WTC11 (cell line): ENCODE data around the gene E2F4. TPM values are rescaled to one million over a fixed set of nuclear protein-coding genes. Genes with fewer than 3 reads are reported as not detected.

Experiments used
- ATAC-seq: fragments of 200-7000 bp; cut with Tn5 transposase; 2 replicates; pipeline ENCODE4 v1.10.0; 2021; ENCODE audit warnings: mild to moderate bottlenecking, moderate library complexity
- CTCF ChIA-PET: fragments of 300-600 bp; sonication (Branson Sonifier 250); formaldehyde crosslinking; loops from one replicate; lab custom pipeline; 2021; ENCODE audit warnings: antibody characterized with exemption; lab: Charles Lee
- POLR2A ChIA-PET: fragments of 350-600 bp; sonication (Branson Sonifier 250); formaldehyde crosslinking; loops from one replicate; lab custom pipeline; 2021; ENCODE audit warnings: antibody characterized with exemption; lab: Charles Lee
- DNase-seq: peaks from one replicate; pipeline ENCODE4 v3.0.0; 2021; ENCODE audit warnings: low spot score
- H3K27ac Mint-ChIP-seq: 2 replicates; pipeline ENCODE4 v1.8.0; 2021; ENCODE audit warnings: mixed read lengths
- H3K27me3 Mint-ChIP-seq: 2 replicates; pipeline ENCODE4 v1.8.0; 2021; ENCODE audit warnings: low read depth, mild to moderate bottlenecking, moderate library complexity, mixed read lengths
- H3K36me3 Mint-ChIP-seq: 2 replicates; pipeline ENCODE4 v1.8.0; 2021; ENCODE audit warnings: mixed read lengths
- H3K4me1 Mint-ChIP-seq: 2 replicates; pipeline ENCODE4 v1.8.0; 2022; ENCODE audit warnings: mixed read lengths
- H3K4me3 Mint-ChIP-seq: 2 replicates; pipeline ENCODE4 v1.8.0; 2021; ENCODE audit warnings: mild to moderate bottlenecking, moderate library complexity, mixed read lengths
- H3K9me3 Mint-ChIP-seq: 2 replicates; pipeline ENCODE4 v1.8.0; 2021; ENCODE audit warnings: mixed read lengths
- ATF2 ChIP-seq: sonication (generic); formaldehyde crosslinking; IDR thresholded peaks from 2 replicates; pipeline ENCODE4 v1.8.1; 2022; ENCODE audit warnings: low read depth, missing genetic modification reagents, borderline replicate concordance
- CREM ChIP-seq: sonication (generic); formaldehyde crosslinking; IDR thresholded peaks from 2 replicates; pipeline ENCODE4 v1.8.1; 2022; ENCODE audit warnings: mild to moderate bottlenecking, missing genetic modification reagents, moderate library complexity
- E2F1 ChIP-seq: sonication (generic); formaldehyde crosslinking; IDR thresholded peaks from 2 replicates; pipeline ENCODE4 v1.8.0; 2022; ENCODE audit warnings: mild to moderate bottlenecking, missing genetic modification reagents
- ETV6 ChIP-seq: sonication (generic); formaldehyde crosslinking; IDR thresholded peaks from 2 replicates; pipeline ENCODE4 v1.8.1; 2022; ENCODE audit warnings: mild to moderate bottlenecking, missing genetic modification reagents
- IRF2 ChIP-seq: sonication (generic); formaldehyde crosslinking; IDR thresholded peaks from 2 replicates; pipeline ENCODE4 v1.8.0; 2022; ENCODE audit warnings: low read depth, missing genetic modification reagents, borderline replicate concordance
- MLX ChIP-seq: sonication (generic); formaldehyde crosslinking; IDR thresholded peaks from 2 replicates; pipeline ENCODE4 v1.8.1; 2023; ENCODE audit warnings: mild to moderate bottlenecking, missing genetic modification reagents, moderate library complexity
- NFE2L1 ChIP-seq: sonication (generic); formaldehyde crosslinking; IDR thresholded peaks from 2 replicates; pipeline ENCODE4 v1.8.1; 2023; ENCODE audit warnings: missing genetic modification reagents
- NR1H2 ChIP-seq: sonication (generic); formaldehyde crosslinking; IDR thresholded peaks from 2 replicates; pipeline ENCODE4 v1.9.0; 2021; ENCODE audit warnings: mild to moderate bottlenecking, moderate library complexity, missing genetic modification reagents
- NR3C1 ChIP-seq: sonication (generic); formaldehyde crosslinking; conservative IDR thresholded peaks from 2 replicates; pipeline ENCODE4 v1.8.1; 2023; ENCODE audit warnings: low read depth, mild to moderate bottlenecking, missing genetic modification reagents
- TP53 ChIP-seq: sonication (generic); formaldehyde crosslinking; IDR thresholded peaks from 2 replicates; pipeline ENCODE4 v1.8.1; 2023; ENCODE audit warnings: mild to moderate bottlenecking, missing genetic modification reagents
- ZMAT4 ChIP-seq: fragments of 250-450 bp; sonication (Bioruptor Pico); IDR thresholded peaks from 2 replicates; pipeline ENCODE4 v1.9.0; 2021; ENCODE audit warnings: mild to moderate bottlenecking
- ZNF138 ChIP-seq: sonication (generic); formaldehyde crosslinking; conservative IDR thresholded peaks from 2 replicates; pipeline ENCODE4 v1.8.1; 2022; ENCODE audit warnings: mild to moderate bottlenecking, moderate library complexity, missing genetic modification reagents
- ZNF219 ChIP-seq: sonication (generic); formaldehyde crosslinking; IDR thresholded peaks from 2 replicates; pipeline ENCODE4 v1.8.0; 2023; ENCODE audit warnings: missing genetic modification reagents, mild to moderate bottlenecking, borderline replicate concordance
- ZNF423 ChIP-seq: fragments of 250-450 bp; sonication (Bioruptor Pico); IDR thresholded peaks from 2 replicates; pipeline ENCODE4 v2.1.2; 2022; ENCODE audit warnings: mild to moderate bottlenecking, moderate library complexity
- total RNA-seq: library from RNA; stranded (reverse); gene quantifications from 3 replicates; pipeline ENCODE4 v1.2.3, GENCODE V29; 2021
- TF ChIP-seq, protein P1 (sequence below): sonication (generic); formaldehyde crosslinking; IDR thresholded peaks from 2 replicates; pipeline ENCODE4 v1.8.0; 2022; ENCODE audit warnings: mild to moderate bottlenecking, missing genetic modification reagents
- TF ChIP-seq, protein P2 (sequence below): sonication (generic); formaldehyde crosslinking; IDR thresholded peaks from 2 replicates; pipeline ENCODE4 v1.8.1; 2023; ENCODE audit warnings: mild to moderate bottlenecking, missing genetic modification reagents, borderline replicate concordance
- TF ChIP-seq, protein P3 (sequence below): fragments of 250-450 bp; sonication (Bioruptor Pico); IDR thresholded peaks from 2 replicates; pipeline ENCODE4 v1.9.0; 2021; ENCODE audit warnings: mild to moderate bottlenecking
- TF ChIP-seq, protein P4 (sequence below): sonication (generic); formaldehyde crosslinking; IDR thresholded peaks from 2 replicates; pipeline ENCODE4 v1.8.1; 2022; ENCODE audit warnings: mild to moderate bottlenecking, missing genetic modification reagents, moderate library complexity, borderline replicate concordance
- TF ChIP-seq, protein P5 (sequence below): sonication (generic); formaldehyde crosslinking; IDR thresholded peaks from 2 replicates; pipeline ENCODE4 v1.8.1; 2023; ENCODE audit warnings: mild to moderate bottlenecking, moderate library complexity, missing genetic modification reagents
- TF ChIP-seq, protein P6 (sequence below): sonication (generic); formaldehyde crosslinking; IDR thresholded peaks from 2 replicates; pipeline ENCODE4 v1.8.1; 2022; ENCODE audit warnings: mild to moderate bottlenecking, moderate library complexity, missing genetic modification reagents

The E2F4 gene
- total RNA-seq, 1 experiment from 2014 or later: 85.0 TPM

- POLR2A ChIA-PET: interaction anchor here (1.2 to 2.1 kb wide), 5 partner anchors 10 to 34 kb away, joined by 3 to 8 read pairs (median 6); partner anchors contain the start of genes B3GNT9 and NOL3
- no peak overlapping the region for H3K27ac Mint-ChIP-seq
- no peaks in the 10 kb centered on the region for H3K9me3 Mint-ChIP-seq
- TF ChIP-seq CREM (CRISPR knock-in tag) (0 out of 2 replicates have a peak, but pooled peaks have one; percentile 62), ZNF423 (CRISPR knock-in tag) (no peak), ZNF138 (CRISPR knock-in tag) (no peak), ZMAT4 (CRISPR knock-in tag) (no peak), NFE2L1 (CRISPR knock-in tag) (peak; percentile 42; the same call in 1 of the 2 replicates), NR1H2 (CRISPR knock-in tag) (no peak), E2F1 (CRISPR knock-in tag) (no peak; the same call in 1 of the 2 replicates), ETV6 (peak; percentile 85), ATF2 (CRISPR knock-in tag) (0 out of 2 replicates have a peak, but pooled peaks have one; percentile 28), TP53 (no peak), ZNF219 (peak; percentile 58; the same call in 1 of the 2 replicates), MLX (0 out of 2 replicates have a peak, but pooled peaks have one; percentile 39), IRF2 (0 out of 2 replicates have a peak, but pooled peaks have one; percentile 57), NR3C1 (no peak)
- TF ChIP-seq, protein P1, sequence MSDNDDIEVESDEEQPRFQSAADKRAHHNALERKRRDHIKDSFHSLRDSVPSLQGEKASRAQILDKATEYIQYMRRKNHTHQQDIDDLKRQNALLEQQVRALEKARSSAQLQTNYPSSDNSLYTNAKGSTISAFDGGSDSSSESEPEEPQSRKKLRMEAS: peak; percentile 86
- TF ChIP-seq, protein P2, sequence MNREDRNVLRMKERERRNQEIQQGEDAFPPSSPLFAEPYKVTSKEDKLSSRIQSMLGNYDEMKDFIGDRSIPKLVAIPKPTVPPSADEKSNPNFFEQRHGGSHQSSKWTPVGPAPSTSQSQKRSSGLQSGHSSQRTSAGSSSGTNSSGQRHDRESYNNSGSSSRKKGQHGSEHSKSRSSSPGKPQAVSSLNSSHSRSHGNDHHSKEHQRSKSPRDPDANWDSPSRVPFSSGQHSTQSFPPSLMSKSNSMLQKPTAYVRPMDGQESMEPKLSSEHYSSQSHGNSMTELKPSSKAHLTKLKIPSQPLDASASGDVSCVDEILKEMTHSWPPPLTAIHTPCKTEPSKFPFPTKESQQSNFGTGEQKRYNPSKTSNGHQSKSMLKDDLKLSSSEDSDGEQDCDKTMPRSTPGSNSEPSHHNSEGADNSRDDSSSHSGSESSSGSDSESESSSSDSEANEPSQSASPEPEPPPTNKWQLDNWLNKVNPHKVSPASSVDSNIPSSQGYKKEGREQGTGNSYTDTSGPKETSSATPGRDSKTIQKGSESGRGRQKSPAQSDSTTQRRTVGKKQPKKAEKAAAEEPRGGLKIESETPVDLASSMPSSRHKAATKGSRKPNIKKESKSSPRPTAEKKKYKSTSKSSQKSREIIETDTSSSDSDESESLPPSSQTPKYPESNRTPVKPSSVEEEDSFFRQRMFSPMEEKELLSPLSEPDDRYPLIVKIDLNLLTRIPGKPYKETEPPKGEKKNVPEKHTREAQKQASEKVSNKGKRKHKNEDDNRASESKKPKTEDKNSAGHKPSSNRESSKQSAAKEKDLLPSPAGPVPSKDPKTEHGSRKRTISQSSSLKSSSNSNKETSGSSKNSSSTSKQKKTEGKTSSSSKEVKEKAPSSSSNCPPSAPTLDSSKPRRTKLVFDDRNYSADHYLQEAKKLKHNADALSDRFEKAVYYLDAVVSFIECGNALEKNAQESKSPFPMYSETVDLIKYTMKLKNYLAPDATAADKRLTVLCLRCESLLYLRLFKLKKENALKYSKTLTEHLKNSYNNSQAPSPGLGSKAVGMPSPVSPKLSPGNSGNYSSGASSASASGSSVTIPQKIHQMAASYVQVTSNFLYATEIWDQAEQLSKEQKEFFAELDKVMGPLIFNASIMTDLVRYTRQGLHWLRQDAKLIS: no peak
- TF ChIP-seq, protein P3, sequence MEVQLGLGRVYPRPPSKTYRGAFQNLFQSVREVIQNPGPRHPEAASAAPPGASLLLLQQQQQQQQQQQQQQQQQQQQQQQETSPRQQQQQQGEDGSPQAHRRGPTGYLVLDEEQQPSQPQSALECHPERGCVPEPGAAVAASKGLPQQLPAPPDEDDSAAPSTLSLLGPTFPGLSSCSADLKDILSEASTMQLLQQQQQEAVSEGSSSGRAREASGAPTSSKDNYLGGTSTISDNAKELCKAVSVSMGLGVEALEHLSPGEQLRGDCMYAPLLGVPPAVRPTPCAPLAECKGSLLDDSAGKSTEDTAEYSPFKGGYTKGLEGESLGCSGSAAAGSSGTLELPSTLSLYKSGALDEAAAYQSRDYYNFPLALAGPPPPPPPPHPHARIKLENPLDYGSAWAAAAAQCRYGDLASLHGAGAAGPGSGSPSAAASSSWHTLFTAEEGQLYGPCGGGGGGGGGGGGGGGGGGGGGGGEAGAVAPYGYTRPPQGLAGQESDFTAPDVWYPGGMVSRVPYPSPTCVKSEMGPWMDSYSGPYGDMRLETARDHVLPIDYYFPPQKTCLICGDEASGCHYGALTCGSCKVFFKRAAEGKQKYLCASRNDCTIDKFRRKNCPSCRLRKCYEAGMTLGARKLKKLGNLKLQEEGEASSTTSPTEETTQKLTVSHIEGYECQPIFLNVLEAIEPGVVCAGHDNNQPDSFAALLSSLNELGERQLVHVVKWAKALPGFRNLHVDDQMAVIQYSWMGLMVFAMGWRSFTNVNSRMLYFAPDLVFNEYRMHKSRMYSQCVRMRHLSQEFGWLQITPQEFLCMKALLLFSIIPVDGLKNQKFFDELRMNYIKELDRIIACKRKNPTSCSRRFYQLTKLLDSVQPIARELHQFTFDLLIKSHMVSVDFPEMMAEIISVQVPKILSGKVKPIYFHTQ (CRISPR knock-in tag): no peak
- TF ChIP-seq, protein P4, sequence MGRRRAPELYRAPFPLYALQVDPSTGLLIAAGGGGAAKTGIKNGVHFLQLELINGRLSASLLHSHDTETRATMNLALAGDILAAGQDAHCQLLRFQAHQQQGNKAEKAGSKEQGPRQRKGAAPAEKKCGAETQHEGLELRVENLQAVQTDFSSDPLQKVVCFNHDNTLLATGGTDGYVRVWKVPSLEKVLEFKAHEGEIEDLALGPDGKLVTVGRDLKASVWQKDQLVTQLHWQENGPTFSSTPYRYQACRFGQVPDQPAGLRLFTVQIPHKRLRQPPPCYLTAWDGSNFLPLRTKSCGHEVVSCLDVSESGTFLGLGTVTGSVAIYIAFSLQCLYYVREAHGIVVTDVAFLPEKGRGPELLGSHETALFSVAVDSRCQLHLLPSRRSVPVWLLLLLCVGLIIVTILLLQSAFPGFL (CRISPR knock-in tag): 0 out of 2 replicates have a peak, but pooled peaks have one; percentile 67
- TF ChIP-seq, protein P5, sequence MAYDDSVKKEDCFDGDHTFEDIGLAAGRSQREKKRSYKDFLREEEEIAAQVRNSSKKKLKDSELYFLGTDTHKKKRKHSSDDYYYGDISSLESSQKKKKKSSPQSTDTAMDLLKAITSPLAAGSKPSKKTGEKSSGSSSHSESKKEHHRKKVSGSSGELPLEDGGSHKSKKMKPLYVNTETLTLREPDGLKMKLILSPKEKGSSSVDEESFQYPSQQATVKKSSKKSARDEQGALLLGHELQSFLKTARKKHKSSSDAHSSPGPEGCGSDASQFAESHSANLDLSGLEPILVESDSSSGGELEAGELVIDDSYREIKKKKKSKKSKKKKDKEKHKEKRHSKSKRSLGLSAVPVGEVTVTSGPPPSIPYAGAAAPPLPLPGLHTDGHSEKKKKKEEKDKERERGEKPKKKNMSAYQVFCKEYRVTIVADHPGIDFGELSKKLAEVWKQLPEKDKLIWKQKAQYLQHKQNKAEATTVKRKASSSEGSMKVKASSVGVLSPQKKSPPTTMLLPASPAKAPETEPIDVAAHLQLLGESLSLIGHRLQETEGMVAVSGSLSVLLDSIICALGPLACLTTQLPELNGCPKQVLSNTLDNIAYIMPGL (CRISPR knock-in tag): peak; percentile 87; the same call in 1 of the 2 replicates
- TF ChIP-seq, protein P6, sequence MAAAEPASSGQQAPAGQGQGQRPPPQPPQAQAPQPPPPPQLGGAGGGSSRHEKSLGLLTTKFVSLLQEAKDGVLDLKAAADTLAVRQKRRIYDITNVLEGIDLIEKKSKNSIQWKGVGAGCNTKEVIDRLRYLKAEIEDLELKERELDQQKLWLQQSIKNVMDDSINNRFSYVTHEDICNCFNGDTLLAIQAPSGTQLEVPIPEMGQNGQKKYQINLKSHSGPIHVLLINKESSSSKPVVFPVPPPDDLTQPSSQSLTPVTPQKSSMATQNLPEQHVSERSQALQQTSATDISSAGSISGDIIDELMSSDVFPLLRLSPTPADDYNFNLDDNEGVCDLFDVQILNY (CRISPR knock-in tag): peak; percentile 40; the same call in 1 of the 2 replicates
Measured at GRCh38 chr16:67184995-67185650, 6.8 kb upstream of the E2F4 start.

More at GRCh38 chr16:67184995-67185650, 6.8 kb upstream of the E2F4 start:
- Mint-ChIP-seq H3K27me3 (peaks cover 29% of the 10 kb centered on the region), H3K4me3 (peak overlapping the region; percentile 82), H3K36me3 (no peaks in the 10 kb centered on the region), H3K4me1 (peaks cover 19% of the 10 kb centered on the region)
- CTCF ChIA-PET: interaction anchor here (0.5 to 4.4 kb wide), 38 partner anchors 10 to 355 kb away, joined by 3 to 88 read pairs (median 4); partner anchors contain the start of genes B3GNT9, CES3, ELMO3 and FBXL8
- ATAC-seq (peak; percentile 50), DNase-seq (peak; percentile 98)
